Measurements from ENCODE around the gene VTCN1.

- TF ChIP-seq CTCF (IDR thresholded peaks at IDR 0.05; ENCODE audit: low read depth, low read length, poor library complexity, severe bottlenecking) (no peak), EZH2phosphoT487 (IDR thresholded peaks at IDR 0.05; ENCODE audit: borderline replicate concordance, low read length) (no peak)
Measured at GRCh38 chr1:117209094-117209493, 1.6 kb downstream of the VTCN1 start.

All from DOHH2 (cell line).